GM19238 (cell line): Measurements from ENCODE around the gene CCT2.
A peak's percentile ranks its signal among the peaks of the same experiment; 100 is the strongest.
"Not testable (repeated sequence)": the region's sequence is repeated elsewhere in the genome, so short reads cannot be mapped to it uniquely, and the experiment has no call there.

Experiments
- DNase-seq: peaks from one replicate; pipeline ENCODE4 v3.0.0; 2011; ENCODE audit warnings: low spot score; ENCODE audit not compliant: insufficient read length

Gene CCT2

DNA sequence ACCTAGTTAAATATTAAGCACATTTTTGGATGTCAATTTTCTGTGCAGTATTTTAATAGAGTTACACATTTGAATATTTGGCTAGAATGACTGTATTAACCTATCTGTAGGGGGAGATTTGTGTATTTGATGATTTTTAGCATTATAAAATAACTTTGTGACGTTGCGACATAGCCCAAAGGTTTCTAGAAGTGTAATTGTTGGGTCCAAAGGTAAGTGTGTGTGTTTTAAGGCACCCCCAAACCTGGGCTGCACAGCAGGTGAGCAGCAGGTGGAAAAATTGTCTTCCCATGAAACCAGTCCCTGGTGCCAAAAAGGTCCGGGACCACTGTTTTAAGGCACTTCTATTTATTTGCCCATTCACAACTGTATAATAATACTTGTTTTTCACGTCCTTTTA lies 3.3 kb downstream of the CCT2 start:
- DNase-seq: no peak

DNA sequence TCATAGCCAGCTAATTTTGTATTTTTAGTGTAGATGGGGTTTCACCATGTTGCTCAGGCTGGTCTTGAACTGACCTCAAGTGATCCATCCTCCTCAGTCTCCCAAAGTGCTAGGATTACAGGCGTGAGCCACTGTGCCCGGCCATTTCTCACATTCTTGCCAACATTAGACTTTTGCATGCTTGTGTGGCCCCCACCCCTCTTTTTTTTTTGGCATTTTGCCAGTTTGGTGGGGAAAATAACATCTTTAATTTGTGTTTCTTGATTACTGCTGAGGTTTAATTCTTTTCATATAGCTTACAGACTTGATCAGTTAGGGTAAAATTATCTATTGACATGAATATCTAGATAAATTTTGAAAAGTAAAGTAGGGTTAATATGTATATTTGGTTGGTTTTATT lies 3.8 kb downstream of the CCT2 start:
- no peak for DNase-seq

DNA sequence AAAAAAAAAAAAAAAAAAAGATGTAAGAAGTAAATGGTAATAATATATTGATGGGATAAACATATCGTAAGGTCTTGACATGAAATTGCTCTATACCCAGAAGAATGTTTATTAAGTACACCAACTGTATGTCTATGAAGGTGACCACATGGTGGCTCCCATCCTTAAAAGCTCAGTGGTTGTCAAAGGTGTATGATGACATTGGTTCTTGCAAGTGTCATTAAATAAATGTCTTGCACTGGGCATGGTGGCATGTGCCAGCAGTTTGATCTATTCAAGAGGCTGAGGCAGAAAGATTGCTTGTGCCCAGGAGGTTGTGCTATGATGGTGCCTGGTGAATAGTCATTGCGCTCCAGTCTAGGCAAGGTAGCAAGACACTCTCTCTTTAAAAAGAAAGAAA lies 10.4 kb downstream of the CCT2 start:
- DNase-seq: no peak

DNA sequence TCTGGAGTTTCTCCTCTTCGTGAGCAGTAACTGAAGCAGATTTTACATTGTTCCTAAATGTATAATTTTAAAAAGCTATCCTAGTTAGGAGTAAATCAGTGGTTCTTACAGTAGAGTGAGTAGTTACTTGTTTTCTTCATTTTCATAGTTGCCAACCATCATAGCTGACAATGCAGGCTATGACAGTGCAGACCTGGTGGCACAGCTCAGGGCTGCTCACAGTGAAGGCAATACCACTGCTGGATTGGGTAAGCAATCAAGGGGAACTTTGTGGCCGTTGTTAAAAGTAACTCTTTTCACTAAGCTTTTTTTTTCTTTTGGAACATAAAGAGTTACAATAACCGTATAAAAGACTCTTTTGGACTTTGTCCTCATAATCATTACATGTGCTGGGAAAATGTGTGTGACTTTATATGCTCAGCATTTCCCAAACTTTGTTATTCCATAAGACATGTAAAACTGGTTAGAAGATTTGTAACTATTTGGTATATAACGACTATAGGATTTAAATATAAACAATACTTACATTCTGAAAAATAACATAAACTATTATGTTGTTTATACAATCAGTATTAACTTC lies 13.0 kb downstream of the CCT2 start:
- DNase-seq: no peak

DNA sequence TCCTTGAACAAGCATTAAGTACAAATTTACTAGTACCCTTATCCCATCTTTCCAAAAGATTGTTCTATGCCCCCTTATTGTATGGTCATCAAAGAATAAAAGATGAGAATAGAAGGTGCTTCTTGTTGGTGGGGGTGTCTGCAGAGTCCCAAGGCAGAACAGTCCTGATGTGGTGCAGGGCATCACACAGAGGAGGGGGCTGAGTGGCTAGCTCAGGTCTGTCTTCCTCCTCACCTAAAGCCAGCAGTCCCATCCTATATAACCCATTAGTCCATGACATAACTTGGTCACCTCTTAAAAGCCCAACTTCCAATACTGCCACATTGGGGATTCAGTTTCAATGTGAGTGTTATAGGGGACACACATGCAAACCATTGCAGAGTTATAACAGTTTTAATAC lies 15.5 kb downstream of the CCT2 start:
- DNase-seq: no peak

DNA sequence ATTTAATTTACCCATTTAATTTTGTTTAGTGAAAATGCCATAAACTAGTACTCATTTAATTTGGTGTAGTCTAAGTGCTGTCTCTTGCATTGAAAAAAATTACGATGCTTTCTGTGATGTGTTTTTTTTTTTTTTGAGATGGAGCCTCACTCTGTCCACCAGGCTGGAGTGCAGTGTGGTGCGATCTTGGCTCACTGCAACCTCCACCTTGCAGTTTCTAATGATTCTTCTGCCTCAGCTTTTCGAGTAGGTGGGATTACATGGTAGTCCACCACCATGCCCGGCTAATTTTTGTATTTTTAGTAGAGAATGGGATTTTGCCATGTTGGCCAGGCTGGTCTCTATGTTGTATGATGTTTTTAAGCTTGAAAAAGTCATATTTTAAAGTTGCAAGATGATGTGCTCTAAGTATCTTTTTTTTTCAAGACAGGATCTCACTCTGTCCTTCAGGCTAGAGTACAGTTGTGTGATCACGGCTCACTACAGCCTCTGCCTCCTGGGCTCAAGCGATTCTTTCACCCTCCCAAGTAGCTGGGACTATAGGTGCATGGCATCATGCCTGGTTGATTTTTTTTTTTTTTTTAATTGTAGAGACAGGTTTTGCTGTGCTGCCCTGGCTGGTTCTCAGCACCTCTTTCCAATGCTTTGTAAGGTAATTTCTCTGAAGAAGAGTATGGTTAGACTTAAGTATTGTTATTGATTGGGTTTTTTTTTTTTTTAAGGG lies 16.9 kb downstream of the CCT2 start:
- no peak for DNase-seq

DNA sequence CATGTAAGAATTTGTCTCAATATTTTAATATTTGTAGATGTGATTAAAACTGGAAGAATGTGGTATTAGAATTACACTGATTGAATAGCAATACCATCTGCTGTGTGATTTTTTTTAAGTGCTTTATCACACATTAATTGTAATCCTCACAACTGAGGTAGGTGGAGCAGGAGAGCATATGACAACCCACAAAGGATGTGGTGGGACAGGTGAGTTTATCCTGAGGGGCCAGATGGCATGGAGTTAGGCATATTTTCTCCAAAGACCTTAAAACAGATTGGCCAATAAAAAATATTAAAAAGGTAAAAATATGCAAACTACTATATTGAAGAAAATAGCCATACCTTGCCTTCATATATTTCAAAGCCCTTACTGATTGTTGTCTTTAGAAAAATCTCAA lies 17.7 kb downstream of the CCT2 start:
- DNase-seq: no peak

DNA sequence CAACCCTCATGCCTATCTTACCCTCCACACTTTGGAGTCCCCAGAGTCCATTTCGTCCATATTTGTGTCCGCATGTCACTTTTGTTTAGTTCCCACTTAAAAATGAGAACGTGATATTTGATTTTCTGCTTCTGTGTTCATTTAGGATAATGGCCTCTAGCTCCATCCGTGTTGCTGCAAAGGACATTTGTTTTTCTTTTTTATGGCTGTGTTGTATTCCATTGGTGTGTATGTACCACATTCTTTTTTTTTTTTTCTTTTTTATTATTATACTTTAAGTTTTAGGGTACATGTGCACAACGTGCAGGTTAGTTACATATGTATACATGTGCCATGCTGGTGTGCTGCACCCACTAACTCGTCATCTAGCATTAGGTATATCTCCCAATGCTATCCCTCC lies 18.3 kb downstream of the CCT2 start:
- DNase-seq: not testable (repeated sequence)

DNA sequence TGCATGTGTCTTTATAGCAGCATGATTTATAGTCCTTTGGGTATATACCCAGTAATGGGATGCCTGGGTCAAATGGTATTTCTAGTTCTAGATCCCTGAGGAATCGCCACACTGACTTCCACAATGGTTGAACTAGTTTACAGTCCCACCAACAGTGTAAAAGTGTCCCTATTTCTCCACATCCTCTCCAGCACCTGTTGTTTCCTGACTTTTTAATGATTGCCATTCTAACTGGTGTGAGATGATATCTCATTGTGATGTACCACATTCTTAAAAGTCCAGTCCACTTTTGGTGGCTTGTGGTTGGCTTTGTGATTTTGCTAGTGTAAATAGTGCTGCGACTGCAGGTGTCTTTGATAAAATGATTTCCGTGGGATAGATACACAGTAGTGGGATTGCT lies 19.0 kb downstream of the CCT2 start:
- DNase-seq: not testable (repeated sequence)

DNA sequence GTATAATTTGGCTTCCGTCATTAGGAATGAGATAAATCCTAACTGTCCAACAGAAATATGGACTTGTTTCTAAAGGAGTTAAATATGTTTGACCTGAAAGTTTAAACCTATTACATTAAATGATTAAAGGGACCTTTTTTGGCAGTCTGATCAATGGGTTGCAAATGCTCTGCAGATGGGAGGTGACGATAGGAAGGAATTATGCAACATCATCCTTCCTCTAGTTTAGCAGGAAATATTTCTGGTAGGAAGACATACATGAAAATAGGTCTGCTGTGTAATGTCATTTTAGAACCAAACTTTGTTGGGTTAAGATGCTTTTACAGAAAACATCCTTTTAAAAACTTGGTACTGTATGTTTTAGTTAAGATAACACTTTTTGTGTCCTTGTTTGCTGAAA lies 22.9 kb downstream of the CCT2 start:
- DNase-seq: no peak

DNA sequence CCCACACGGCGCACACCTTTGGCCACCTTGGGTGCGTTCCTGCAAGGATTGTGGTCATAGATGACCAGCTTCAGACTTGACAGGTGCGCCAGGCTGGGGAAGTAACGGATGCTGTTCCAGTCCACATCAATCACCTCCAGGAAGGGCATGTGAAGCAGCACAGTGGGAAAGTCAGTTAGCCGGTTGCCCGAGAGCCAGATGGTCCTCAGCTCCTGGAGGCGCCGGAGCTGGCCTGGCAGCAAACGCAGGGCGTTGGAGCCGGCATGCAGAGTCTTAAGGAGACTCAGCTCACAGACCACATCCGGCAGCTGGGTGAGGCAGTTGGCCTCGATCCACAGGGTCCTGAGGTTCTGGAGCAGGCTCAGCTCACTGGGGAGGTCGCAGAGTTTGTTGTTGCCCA lies 24.9 kb downstream of the CCT2 start:
- DNase-seq: no peak

DNA sequence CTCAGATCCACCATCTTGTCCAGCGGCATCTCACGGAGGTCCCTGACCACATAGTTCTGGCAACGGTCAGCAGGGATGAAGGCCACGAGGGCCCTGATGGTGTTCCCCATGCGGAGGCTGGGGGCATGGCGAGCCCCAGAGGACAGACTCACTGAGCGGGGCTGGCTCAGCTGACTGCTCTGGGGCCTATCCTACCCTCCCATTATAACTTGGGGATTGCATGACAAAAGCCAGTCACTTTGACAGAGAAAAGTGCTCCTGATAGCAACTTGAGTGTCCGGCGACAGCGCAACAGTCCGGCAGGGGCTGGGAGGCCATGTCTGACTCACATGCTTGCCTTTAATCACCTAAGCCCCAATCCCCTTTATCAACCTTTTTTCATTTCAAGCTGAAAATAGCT lies 25.5 kb downstream of the CCT2 start, which contains the start of gene LRRC10:
TSS of gene LRRC10 (minus strand) at position 179 of the 400 bp plus-strand sequence. CDS start at position 110, 69 bp downstream.
- DNase-seq: no peak

DNA sequence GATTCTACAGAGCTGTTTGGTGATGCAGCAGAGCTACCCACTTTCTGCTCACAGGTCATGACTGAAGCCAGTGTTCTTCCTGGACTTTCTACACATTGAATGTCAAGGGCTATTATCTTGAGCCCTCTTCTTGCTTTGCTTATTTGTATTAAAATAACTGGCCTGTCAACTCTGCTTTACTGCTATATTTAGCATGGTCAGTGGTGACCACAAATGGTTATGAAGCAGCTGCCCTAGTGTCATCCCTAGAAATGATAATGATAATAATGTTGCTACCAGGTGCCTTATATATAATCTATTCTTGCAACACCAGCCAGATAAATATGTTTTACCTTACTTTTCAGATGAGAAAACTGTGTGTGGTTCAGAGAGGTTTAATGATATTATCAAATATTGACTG lies 28.1 kb downstream of the CCT2 start:
- no peak for DNase-seq

DNA sequence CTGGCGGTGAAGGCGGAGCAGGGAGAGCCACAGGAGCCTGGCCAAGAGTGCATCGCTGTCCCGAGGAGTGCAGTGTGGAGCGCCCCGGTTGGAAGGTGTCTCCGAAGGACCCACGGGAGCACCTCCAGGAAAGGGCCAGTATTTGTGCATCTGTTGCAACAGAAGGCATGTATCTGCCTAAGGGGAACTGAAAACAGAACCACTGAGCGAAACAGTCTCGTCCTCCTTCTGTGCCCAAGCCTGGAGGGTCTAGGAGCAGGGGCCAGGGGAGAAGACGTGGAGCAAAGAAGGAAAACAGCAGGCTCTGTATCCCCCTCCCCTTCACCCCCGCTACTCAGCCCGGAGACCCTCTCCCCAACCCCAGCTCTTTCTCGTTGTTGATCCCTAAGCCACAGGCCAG lies 30.8 kb downstream of the CCT2 start:
- no peak for DNase-seq

DNA sequence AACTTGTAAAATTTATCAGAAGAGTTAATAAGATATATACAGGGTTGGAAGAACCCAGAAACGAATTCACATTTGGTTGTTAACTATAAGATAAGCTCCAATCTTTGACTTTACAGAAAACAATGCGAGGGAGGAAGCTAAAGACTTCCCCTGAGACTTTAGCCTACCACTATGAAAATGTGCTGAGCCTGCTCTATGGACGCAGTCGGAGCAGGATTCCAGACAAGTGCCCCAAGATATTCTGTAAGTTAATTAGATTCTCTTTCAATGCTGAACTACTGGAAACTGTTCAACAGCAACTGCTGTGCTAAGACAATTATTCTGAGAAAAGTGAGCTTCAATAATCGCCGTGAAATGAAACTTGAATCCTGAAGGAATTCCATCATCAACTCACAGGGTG lies 33.8 kb downstream of the CCT2 start:
- DNase-seq: no peak

DNA sequence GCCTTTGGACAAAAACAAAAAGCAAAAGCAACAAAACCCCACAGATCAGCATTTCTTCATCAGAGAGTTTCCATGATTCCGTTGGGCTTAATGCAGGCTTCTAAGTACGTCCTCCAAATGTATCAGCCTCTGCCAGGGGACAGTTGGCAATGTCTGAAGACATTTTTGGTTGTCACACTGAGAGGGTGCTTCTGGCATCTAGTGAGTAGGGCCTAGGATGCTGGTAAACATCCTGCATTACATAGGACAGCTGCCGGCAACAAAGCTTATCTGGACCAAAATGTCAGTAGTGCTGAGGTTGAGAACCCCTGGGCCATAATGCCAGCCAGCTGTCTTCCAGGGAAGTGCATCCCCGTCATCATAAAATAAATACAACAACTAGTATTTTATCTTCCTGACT lies 34.8 kb downstream of the CCT2 start:
- no peak for DNase-seq

DNA sequence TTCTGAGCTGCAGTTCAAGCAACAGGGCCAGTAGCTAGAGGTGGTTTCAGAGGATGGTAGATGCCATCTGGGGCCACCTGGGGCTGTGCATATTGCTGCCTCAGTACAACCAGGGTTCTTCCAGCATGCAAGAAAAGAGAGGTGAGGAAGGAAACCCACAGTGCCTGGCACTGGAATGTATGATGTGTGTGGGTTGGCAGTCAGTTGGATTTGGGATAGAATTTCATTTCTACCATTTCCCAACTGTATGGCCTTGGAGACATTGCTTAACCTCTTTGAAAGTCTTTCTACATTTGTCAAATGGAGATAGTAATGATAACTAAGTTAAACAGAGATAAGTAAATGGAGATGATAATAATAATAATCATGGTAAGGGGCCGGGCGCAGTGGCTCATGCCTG lies 35.7 kb downstream of the CCT2 start:
- DNase-seq: no peak

DNA sequence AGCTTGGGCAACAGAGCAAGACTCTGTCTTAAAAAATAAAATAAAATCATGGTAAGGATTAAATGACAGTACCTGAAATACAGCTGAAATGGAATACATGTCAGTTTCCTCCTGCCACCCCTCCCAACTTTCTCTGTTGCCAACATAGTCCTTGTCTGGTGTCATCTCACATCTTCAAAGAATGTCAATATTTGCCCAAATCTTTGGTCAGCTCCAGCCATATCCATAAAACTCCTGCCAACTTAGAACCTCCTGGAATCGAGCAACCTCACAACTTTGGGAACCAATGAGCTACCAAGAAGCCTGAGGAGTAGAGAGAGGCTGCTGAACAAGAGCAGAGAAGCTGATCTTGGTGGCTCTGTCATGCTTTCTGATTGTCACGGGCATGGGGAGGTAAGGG lies 36.3 kb downstream of the CCT2 start:
- DNase-seq: no peak

DNA sequence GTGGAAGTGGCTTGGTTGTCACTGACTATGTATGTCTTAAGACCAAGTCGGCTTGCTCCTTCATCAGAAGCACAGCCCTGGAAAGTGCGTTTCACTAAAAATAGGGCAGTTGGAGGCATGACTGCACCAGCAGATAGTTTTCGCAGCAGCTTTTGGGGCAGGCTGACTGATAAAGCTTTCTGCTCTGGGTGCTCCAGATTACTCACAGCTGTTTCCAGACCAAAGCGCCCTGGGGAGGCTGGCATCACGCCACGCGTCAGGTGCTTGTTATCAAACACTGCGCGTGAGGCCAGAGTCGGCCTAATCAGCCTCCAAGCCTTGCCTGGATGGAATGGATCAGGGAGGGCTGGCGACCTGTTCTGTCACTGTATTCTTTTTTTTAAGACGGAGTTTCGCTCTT lies 38.7 kb downstream of the CCT2 start:
- DNase-seq: no peak

DNA sequence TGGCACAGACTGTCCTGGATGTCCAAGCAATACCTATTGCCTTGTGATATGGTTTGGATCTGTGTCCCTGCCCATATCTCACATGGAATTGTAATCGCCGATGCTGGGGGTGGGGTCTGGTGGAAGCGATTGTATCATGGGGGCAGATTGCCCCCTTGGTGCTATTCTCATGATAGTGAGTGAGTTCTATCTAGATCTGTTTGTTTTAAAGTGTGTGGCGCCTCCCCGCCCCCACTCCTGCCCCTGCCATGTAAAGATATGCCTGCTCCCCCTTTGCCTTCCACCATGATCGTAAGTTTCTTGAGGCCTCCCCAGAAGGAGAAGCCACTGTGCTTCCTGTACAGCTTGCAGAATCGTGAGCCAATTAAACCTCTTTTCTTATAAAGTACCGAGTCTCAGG lies 42.2 kb downstream of the CCT2 start:
- DNase-seq: no peak

DNA sequence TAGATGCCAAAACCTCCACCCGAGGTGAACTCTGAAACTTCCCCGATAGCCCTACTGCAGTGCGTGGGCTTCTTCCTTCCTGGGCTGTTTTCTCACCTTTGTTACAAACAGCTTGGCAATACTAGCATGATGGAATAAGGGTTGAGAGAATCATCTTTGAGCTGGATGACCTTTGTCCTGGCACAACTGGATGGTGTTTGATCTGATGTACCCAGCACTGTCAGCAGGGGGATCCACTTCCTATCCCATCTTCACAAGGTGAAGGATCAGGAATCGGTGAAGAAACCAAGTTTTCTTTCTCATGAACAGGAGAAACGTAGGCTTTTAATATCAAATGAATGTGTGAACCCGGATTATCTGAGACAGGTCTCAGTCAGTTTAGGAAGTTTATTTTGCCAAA lies 44.9 kb downstream of the CCT2 start:
- no peak for DNase-seq

DNA sequence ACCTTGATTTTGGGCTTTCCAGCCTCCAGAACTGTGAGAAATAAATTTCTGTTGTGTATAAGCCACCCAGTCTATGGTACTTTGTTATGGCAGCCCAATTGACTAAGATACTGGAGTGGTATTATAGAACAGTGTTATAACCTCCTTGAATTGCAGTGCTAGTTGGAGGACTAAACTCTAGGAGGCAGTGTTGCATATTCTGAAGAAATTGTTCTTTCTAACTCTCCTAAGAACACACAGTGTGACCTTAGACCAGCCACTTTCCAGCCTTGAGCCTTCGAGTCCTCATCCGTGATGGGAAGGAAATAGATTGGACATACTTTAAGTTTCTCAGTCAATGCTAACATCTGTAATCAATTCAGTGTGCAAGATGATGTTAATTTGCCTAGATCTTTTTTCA lies 47.8 kb downstream of the CCT2 start:
- DNase-seq: no peak

DNA sequence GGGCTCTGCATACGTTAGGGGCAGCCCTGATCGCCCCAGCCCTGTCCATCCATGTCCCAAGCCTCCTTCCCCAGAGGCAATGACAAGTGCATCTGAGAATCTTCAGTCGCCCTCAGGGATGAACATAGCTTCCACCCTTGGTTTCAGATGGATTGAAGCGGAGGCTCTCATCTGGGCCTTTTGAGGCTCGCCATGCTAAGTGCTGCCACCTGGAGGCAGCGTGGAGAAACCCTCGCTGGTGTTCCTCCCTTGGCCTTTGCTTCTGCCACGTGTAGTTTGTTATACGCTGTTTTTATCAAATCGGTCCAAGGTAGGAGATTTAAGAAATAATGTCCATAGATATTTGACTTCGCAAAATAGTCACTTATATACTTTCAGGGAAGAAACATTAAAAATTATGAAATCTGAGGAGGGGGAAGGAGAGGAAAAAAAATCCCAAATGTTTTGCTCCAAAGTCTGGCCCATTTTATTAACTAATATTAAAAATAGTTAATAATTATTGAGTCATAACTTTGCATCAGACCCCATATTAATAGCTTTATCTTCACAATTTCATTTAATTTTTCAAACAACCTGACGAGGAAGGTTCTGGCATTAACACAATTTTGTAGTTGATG lies 54.2 kb downstream of the CCT2 start:
- peak; percentile 55 for DNase-seq
